ENCODE results near the gene GABPB1.

The GABPB1 gene

GRCh38 chr15:50252556-50252955 is 102.4 kb downstream of the GABPB1 start:
- TF ChIP-seq ZNF70 (CRISPR knock-in tag; IDR thresholded peaks at IDR 0.05) (no peak), ARNTL (CRISPR knock-in tag; IDR thresholded peaks at IDR 0.05; ENCODE audit: borderline replicate concordance, low read depth) (no peak), ZFP3 (CRISPR knock-in tag; IDR thresholded peaks at IDR 0.05) (no peak), CSRNP3 (CRISPR knock-in tag; IDR thresholded peaks at IDR 0.05) (no peak), ISL1 (CRISPR knock-in tag; IDR thresholded peaks at IDR 0.05) (no peak), POU6F1 (CRISPR knock-in tag; IDR thresholded peaks at IDR 0.05; ENCODE audit: borderline replicate concordance, low read depth) (no peak), ZNF8 (CRISPR knock-in tag; IDR thresholded peaks at IDR 0.05) (no peak), TSHZ2 (CRISPR knock-in tag; IDR thresholded peaks at IDR 0.05) (no peak), TOX (CRISPR knock-in tag; IDR thresholded peaks at IDR 0.05; ENCODE audit: borderline replicate concordance) (no peak), TCF4 (CRISPR knock-in tag; IDR thresholded peaks at IDR 0.05; ENCODE audit: borderline replicate concordance) (no peak), SNAI2 (CRISPR knock-in tag; IDR thresholded peaks at IDR 0.05) (no peak), RARB (CRISPR knock-in tag; IDR thresholded peaks at IDR 0.05) (no peak), CREB5 (CRISPR knock-in tag; IDR thresholded peaks at IDR 0.05; ENCODE audit: low read depth) (no peak), ESRRG (CRISPR knock-in tag; IDR thresholded peaks at IDR 0.05) (no peak), ZC3H10 (CRISPR knock-in tag; IDR thresholded peaks at IDR 0.05) (no peak), CSDC2 (CRISPR knock-in tag; IDR thresholded peaks at IDR 0.05) (no peak)
- ATAC-seq = no peak

GRCh38 chr15:50251638-50252182 is 103.3 kb downstream of the GABPB1 start:
- no peak for ATAC-seq
- no peak for TF ChIP-seq OSR1 (CRISPR knock-in tag; IDR thresholded peaks at IDR 0.05)
- no peak for TF ChIP-seq SNAI2 (CRISPR knock-in tag; IDR thresholded peaks at IDR 0.05)
- no peak for TF ChIP-seq ISL1 (CRISPR knock-in tag; IDR thresholded peaks at IDR 0.05)
- TF ChIP-seq POU6F1 (CRISPR knock-in tag; IDR thresholded peaks at IDR 0.05; ENCODE audit: borderline replicate concordance, low read depth) = no peak
- no peak for TF ChIP-seq CREB5 (CRISPR knock-in tag; IDR thresholded peaks at IDR 0.05; ENCODE audit: low read depth)

GRCh38 chr15:50250760-50251394 is 104.1 kb downstream of the GABPB1 start:
- TF ChIP-seq PPARA (CRISPR knock-in tag; IDR thresholded peaks at IDR 0.05; ENCODE audit: borderline replicate concordance) = no peak
- TF ChIP-seq CSRNP3 (CRISPR knock-in tag; IDR thresholded peaks at IDR 0.05) = no peak
- no peak for ATAC-seq
